HEK293 (cell line): ENCODE measurements around the gene MAN2A2.

Experiments used
- CTCF ChIA-PET: fragments of 350-600 bp; formaldehyde crosslinking; extraction: SDS; loops from one replicate; lab custom pipeline; 2021; ENCODE audit warnings: antibody characterized with exemption; lab: Yijun Ruan, JAX
- POLR2A ChIA-PET: fragments of 300-600 bp; formaldehyde crosslinking; extraction: SDS; loops from one replicate; lab custom pipeline; 2020; ENCODE audit warnings: antibody characterized with exemption, inconsistent platforms; lab: Yijun Ruan, JAX
- H3K27ac ChIP-seq: fragments of 200-500 bp; sonication (Bioruptor generic); 2 replicates; pipeline ENCODE4 v1.5.1; 2014; ENCODE audit warnings: low read depth, low read length, control low read depth, inconsistent platforms; ENCODE audit errors: extremely low read depth
- H3K36me3 ChIP-seq, 2 experiments: fragments of 200-500 bp in 1 of 2; sonication (Bioruptor generic) in 1 of 2; 1 replicate in 1 of 2; 2 replicates in 1 of 2; pipeline ENCODE4 v1.5.1; 2014 to 2017; ENCODE audit warnings: inconsistent platforms in 2 of 2, low read length in 2 of 2; ENCODE audit not compliant: control insufficient read depth in 2 of 2, insufficient read depth in 1 of 2
- H3K4me1 ChIP-seq: fragments of 200-500 bp; sonication (Bioruptor generic); 2 replicates; pipeline ENCODE4 v1.5.1; 2014; ENCODE audit warnings: mild to moderate bottlenecking, low read length, inconsistent platforms; ENCODE audit not compliant: control insufficient read depth, insufficient read depth
- H3K4me3 ChIP-seq: 2 replicates; pipeline ENCODE4 v1.5.1; 2011; ENCODE audit warnings: low read depth, mild to moderate bottlenecking, control low read depth, low read length, moderate library complexity
- H3K9me3 ChIP-seq: fragments of 200-500 bp; sonication (Bioruptor generic); 2 replicates; pipeline ENCODE4 v1.5.1; 2014; ENCODE audit warnings: low read depth, low read length, inconsistent platforms; ENCODE audit not compliant: control insufficient read depth, insufficient read depth
- INSM2 ChIP-seq: fragments of 450-650 bp; formaldehyde crosslinking; IDR thresholded peaks from 2 replicates; pipeline ENCODE4 v1.5.1; 2016; ENCODE audit warnings: missing biosample characterization, missing genetic modification characterization
- MEIS1 ChIP-seq: sonication (generic); formaldehyde crosslinking; IDR thresholded peaks from 2 replicates; pipeline ENCODE4 v1.8.1; 2022; ENCODE audit warnings: missing genetic modification reagents, mild to moderate bottlenecking, borderline replicate concordance
- OSR2 ChIP-seq: fragments of 450-650 bp; formaldehyde crosslinking; IDR thresholded peaks from 2 replicates; pipeline ENCODE4 v1.5.1; 2016; ENCODE audit warnings: missing biosample characterization, missing genetic modification characterization
- ZBTB10 ChIP-seq: fragments of 450-650 bp; formaldehyde crosslinking; IDR thresholded peaks from 2 replicates; pipeline ENCODE4 v1.5.1; 2016; ENCODE audit warnings: missing biosample characterization, missing genetic modification characterization
- ZFP3 ChIP-seq: fragments of 450-650 bp; formaldehyde crosslinking; IDR thresholded peaks from 2 replicates; pipeline ENCODE4 v1.5.1; 2016; ENCODE audit warnings: low read depth, missing biosample characterization, missing genetic modification characterization
- ZFP69B ChIP-seq: fragments of 450-650 bp; formaldehyde crosslinking; IDR thresholded peaks from 2 replicates; pipeline ENCODE4 v1.5.1; 2016; ENCODE audit warnings: missing biosample characterization, missing genetic modification characterization
- ZNF19 ChIP-seq: fragments of 450-650 bp; formaldehyde crosslinking; IDR thresholded peaks from 2 replicates; pipeline ENCODE4; 2016; ENCODE audit warnings: missing biosample characterization, missing genetic modification characterization, low read depth
- ZNF24 ChIP-seq: fragments of 450-650 bp; formaldehyde crosslinking; IDR thresholded peaks from 2 replicates; pipeline ENCODE4 v1.5.1; 2016; ENCODE audit warnings: missing biosample characterization, missing genetic modification characterization
- ZNF248 ChIP-seq: fragments of 450-650 bp; formaldehyde crosslinking; IDR thresholded peaks from 2 replicates; pipeline ENCODE4 v1.5.1; 2017; ENCODE audit warnings: missing biosample characterization, missing genetic modification characterization
- ZNF280C ChIP-seq: fragments of 450-650 bp; formaldehyde crosslinking; IDR thresholded peaks from 2 replicates; pipeline ENCODE4 v1.5.1; 2016; ENCODE audit warnings: missing biosample characterization, missing genetic modification characterization
- ZNF350 ChIP-seq: fragments of 450-650 bp; formaldehyde crosslinking; IDR thresholded peaks from 2 replicates; pipeline ENCODE4 v1.5.0; 2017; ENCODE audit warnings: missing biosample characterization, mild to moderate bottlenecking, missing genetic modification characterization
- ZNF366 ChIP-seq: fragments of 450-650 bp; formaldehyde crosslinking; conservative IDR thresholded peaks from 2 replicates; pipeline ENCODE4 v1.5.1; 2016; ENCODE audit warnings: missing biosample characterization, missing genetic modification characterization
- ZNF423 ChIP-seq: fragments of 450-650 bp; formaldehyde crosslinking; IDR thresholded peaks from 2 replicates; pipeline ENCODE4 v1.5.1; 2016; ENCODE audit warnings: missing biosample characterization, missing genetic modification characterization
- ZNF513 ChIP-seq: fragments of 450-650 bp; IDR thresholded peaks from 2 replicates; pipeline ENCODE4 v1.5.1; 2018; ENCODE audit warnings: missing biosample characterization, missing genetic modification characterization
- ZNF521 ChIP-seq: fragments of 450-650 bp; formaldehyde crosslinking; IDR thresholded peaks from 2 replicates; pipeline ENCODE4 v1.5.1; 2017; ENCODE audit warnings: missing biosample characterization, mild to moderate bottlenecking, missing genetic modification characterization
- ZNF530 ChIP-seq: fragments of 450-650 bp; formaldehyde crosslinking; IDR thresholded peaks from 2 replicates; pipeline ENCODE4 v1.5.1; 2016; ENCODE audit warnings: low read depth, missing biosample characterization, missing genetic modification characterization
- ZNF585B ChIP-seq: fragments of 450-650 bp; formaldehyde crosslinking; IDR thresholded peaks from 2 replicates; pipeline ENCODE4 v1.5.1; 2016; ENCODE audit warnings: missing biosample characterization, missing genetic modification characterization
- ZNF624 ChIP-seq: fragments of 450-650 bp; formaldehyde crosslinking; IDR thresholded peaks from 2 replicates; pipeline ENCODE4 v1.5.1; 2017; ENCODE audit warnings: missing biosample characterization, missing genetic modification characterization
- ZNF629 ChIP-seq: fragments of 450-650 bp; formaldehyde crosslinking; IDR thresholded peaks from 2 replicates; pipeline ENCODE4 v1.5.1; 2017; ENCODE audit warnings: missing biosample characterization, missing genetic modification characterization
- ZNF654 ChIP-seq: fragments of 450-650 bp; formaldehyde crosslinking; IDR thresholded peaks from 2 replicates; pipeline ENCODE4 v1.5.1; 2016; ENCODE audit warnings: low read depth, missing biosample characterization, missing genetic modification characterization
- ZNF660 ChIP-seq: fragments of 450-650 bp; IDR thresholded peaks from 2 replicates; pipeline ENCODE4 v1.5.1; 2018; ENCODE audit warnings: missing biosample characterization, mild to moderate bottlenecking, missing genetic modification characterization
- ZNF768 ChIP-seq: fragments of 450-650 bp; formaldehyde crosslinking; IDR thresholded peaks from 2 replicates; pipeline ENCODE4 v1.5.1; 2018; ENCODE audit warnings: missing biosample characterization, mild to moderate bottlenecking, missing genetic modification characterization
- ZNF837 ChIP-seq: fragments of 450-650 bp; formaldehyde crosslinking; IDR thresholded peaks from 2 replicates; pipeline ENCODE4 v1.5.1; 2016; ENCODE audit warnings: missing biosample characterization, missing genetic modification characterization
- ZSCAN16 ChIP-seq: fragments of 450-650 bp; formaldehyde crosslinking; IDR thresholded peaks from 2 replicates; pipeline ENCODE4 v1.5.1; 2016; ENCODE audit warnings: missing biosample characterization, missing genetic modification characterization

The MAN2A2 gene

GRCh38 chr15:90934256-90934948 is 31.3 kb downstream of the MAN2A2 start (continued):
- no peak for TF ChIP-seq ZNF521 (tag by site-specific recombination)
- TF ChIP-seq, all 188 proteins: peak for 20

- POLR2A ChIA-PET: interaction anchor here (0.6 to 11.4 kb wide), 21 partner anchors 8 to 691 kb away, joined by 3 to 179 read pairs (median 5); partner anchors contain the start of genes BLM, IQGAP1, MAN2A2 and PRC1
- CTCF ChIA-PET: interaction anchor here (0.6 to 11.7 kb wide), 36 partner anchors 8 to 769 kb away, joined by 3 to 163 read pairs (median 5); partner anchors contain the start of genes BLM, FES, MAN2A2 and PRC1
- no peaks in the 10 kb centered on the region for H3K9me3 ChIP-seq
- peak within 1 kb of the TSS; percentile 83 for H3K4me3 ChIP-seq
- 0 out of 2 replicates have a peak, but pooled peaks cover 2% of the 10 kb centered on the region for H3K4me1 ChIP-seq
- peaks cover 27 to 36% of the 10 kb centered on the region in 2 experiments; a peak in 2 of 3 replicates for H3K36me3 ChIP-seq
- peak within 1 kb of the TSS; percentile 62 for H3K27ac ChIP-seq
- TF ChIP-seq OSR2 (tag by site-specific recombination) (no peak), ZNF248 (tag by site-specific recombination) (no peak), ZNF837 (no peak), ZNF660 (no peak), ZNF513 (tag by site-specific recombination) (no peak), ZFP69B (tag by site-specific recombination) (0 out of 2 replicates have a peak, but pooled peaks have one; percentile 22), ZNF350 (tag by site-specific recombination) (no peak), ZNF768 (tag by site-specific recombination) (no peak), MEIS1 (CRISPR knock-in tag) (no peak), ZBTB10 (tag by site-specific recombination) (peak; percentile 65), ZNF423 (tag by site-specific recombination) (0 out of 2 replicates have a peak, but pooled peaks have one; percentile 8), ZNF19 (no peak), ZNF629 (tag by site-specific recombination) (no peak), ZFP3 (no peak), ZNF280C (tag by site-specific recombination) (no peak), ZSCAN16 (tag by site-specific recombination) (no peak), ZNF530 (tag by site-specific recombination) (no peak), ZNF24 (tag by site-specific recombination) (no peak), ZNF624 (tag by site-specific recombination) (no peak), ZNF654 (tag by site-specific recombination) (no peak), INSM2 (tag by site-specific recombination) (no peak; the same call in 1 of the 2 replicates), ZNF366 (tag by site-specific recombination) (no peak), ZNF585B (tag by site-specific recombination) (no peak)
Measured at GRCh38 chr15:90934949-90935751, 32.0 kb downstream of the MAN2A2 start, which contains the start of gene UNC45A. UNC45A (plus strand) TSS chr15:90935285; CDS start chr15:90935325, 40 bp downstream.
